ENCODE data around the gene PERM1.
"Not testable (repeated sequence)": the region's sequence is repeated elsewhere in the genome, so short reads cannot be mapped to it uniquely, and the experiment has no call there.

Gene PERM1
- total RNA-seq: 0 to 0.62 reads per million in 2 donors

DNA sequence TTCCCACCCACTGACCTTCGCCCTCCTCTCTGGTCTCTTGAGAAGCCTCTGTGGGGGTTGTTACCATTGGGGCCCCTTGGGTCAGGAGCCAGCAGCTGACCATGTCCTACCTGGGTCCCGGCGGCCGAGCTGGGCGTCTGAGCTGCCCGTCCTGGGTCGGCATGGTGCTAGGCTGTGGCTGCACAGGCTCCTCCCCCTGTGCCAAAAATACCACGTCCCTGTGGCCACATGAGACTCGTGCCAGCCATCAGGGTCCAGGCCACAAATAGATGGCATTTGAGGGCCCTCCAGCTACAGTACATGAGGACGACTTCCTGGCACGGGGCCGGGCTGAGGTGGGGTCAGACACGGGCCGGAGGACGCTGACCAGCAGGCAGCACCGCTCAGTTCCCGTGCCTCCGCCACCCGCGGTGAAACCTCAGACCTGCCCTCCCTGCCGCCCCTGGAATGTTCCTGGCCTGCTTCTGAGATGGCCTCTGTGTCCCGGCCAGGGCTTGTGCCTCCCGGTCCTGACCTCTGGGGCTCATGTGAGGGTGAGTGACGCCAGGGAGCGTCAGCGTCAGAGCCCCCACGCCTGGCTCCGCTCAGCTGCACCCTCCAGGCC is at the start of gene PERM1:
Gene PERM1 (minus strand): TSS at position 139 of the 604 bp plus-strand sequence. CDS start 1,064 bp downstream, outside the sequence.
- no peak for DNase-seq

DNA sequence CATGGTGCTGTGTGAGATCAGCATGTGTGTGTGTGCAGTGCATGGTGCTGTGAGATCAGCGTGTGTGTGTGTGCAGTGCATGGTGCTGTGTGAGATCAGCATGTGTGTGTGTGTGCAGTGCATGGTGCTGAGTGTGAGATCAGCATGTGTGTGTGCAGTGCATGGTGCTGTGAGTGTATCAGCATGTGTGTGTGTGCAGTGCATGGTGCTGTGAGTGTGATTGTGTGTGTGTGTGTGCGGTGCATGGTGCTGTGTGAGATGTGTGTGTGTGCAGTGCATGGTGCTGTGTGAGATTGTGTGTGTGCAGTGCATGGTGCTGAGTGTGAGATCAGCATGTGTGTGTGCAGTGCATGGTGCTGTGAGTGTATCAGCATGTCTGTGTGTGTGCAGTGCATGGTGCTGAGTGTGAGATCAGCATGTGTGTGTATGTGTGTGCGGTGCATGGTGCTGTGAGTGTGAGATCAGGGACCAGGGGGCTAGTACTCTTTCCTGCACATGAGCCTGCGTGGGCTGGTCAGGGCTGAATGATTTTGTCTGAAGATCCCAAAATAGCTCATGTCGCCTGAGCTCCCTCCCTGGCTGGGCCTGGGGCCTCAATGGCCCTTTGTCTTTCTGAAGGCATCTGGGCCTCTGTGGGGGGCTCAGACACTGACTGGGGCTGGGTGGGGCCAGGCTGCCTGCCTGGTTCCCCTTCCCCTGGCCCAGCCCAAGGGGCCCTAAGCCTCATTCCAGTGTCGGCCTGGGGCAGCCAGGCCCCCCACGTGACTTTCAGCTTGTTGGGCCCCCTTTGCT is 49.2 kb upstream of the PERM1 start:
- not testable (repeated sequence) for DNase-seq

- DNase-seq: no peak
These were observed 45.9 kb upstream of the PERM1 start for GRCh38 chr1:1027791-1028190.

GRCh38 chr1:1026599-1027413 is 44.9 kb upstream of the PERM1 start:
- DNase-seq: no peak

DNA sequence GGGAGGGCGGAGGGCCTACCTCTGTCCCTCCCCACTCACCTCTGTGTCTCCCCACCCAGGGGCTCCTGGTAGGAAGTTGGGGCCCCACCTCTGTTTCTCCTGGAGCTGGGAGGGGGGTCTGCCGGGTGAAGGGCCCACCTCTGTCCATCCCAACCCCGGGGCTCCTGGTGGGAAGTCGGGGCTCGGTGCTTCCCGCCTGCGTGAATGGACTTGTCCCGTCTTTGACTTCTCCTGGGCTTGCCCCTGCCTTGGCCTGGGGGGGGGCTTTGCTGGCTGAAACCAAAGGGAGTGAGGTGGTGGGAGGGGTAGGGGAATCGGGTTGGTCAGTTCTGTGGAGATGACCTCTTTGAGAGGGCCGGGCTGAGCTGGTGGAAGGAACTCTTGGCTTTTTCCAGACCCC is 43.8 kb upstream of the PERM1 start:
- no peak for DNase-seq

DNA sequence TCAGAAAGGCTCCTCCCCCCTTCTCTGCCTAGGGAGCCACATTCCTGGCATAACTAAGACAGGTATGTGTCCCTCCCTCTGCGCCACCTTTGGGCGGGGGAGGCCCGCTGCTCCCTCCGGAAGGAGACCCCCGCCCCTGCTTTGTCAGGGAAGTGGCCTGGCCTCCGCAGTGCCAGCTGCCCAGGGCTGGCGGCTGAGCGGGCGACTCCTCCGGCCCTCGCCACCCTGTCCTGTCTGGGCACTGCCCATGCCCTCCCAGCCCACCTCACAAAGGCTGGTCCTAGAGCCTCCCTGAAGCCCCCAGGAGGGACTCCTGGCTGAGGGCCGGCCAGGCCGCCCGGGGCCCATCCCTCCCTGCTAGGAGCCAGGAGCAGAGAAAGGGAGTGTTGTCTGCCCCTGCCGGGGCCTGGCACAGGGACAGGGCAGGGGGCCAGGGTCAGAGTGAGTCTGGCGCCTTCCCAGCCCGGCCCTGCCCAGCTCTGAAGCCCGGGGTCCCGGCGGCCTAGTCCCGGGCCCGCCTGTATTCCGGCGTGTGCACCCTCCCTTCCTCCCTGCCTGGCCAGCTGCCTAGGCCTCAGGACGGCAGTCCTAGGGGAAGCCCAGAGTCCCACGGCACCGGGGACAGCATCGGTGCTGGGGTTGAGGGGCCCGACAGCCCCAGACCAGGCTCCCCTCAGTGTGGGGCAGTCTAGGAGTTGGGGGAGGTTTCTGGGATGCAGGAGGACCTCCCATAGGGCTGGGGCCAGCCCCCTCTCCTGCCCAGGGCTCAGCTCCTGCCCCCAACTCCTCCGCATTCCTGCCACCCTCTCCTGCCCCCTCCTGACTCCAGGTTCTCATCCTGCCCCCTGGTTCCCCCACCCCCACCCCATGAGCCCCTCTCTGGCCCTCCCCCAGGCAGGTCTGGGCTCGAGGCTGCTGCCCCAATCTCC is 43.1 kb upstream of the PERM1 start:
- no peak for DNase-seq

DNA sequence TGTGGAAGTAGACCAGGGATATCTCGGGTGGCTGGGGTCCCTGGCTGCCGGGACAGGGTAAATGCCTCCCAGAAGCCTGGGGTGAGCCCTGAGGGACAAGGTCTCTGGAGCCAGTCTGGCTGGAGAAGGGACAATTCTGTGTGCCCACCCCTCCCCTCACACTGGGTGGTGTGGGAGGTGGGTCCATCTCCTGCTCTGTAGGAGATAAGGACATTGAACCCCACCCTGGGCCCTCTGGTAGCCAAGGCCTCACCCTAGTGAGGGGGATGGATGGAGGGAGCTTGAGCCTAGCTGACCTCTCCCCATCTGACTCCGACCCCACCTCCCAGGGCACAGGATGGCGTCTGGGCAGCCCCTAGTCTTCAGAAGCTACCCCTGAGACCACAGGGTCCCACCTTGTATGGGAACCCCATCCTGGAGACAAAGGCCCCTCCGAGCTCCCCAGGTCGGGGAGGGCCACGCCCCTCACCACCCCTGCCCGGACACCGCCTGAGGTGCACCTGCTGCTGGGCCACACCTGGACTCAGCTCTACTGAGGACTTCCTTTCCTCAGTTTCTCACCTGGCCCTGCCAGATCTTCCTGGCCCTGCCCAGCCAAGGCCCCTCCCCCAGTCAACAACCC is 42.4 kb upstream of the PERM1 start:
- no peak for DNase-seq

- DNase-seq: no peak
These were observed 41.8 kb upstream of the PERM1 start for GRCh38 chr1:1023700-1024099.

DNA sequence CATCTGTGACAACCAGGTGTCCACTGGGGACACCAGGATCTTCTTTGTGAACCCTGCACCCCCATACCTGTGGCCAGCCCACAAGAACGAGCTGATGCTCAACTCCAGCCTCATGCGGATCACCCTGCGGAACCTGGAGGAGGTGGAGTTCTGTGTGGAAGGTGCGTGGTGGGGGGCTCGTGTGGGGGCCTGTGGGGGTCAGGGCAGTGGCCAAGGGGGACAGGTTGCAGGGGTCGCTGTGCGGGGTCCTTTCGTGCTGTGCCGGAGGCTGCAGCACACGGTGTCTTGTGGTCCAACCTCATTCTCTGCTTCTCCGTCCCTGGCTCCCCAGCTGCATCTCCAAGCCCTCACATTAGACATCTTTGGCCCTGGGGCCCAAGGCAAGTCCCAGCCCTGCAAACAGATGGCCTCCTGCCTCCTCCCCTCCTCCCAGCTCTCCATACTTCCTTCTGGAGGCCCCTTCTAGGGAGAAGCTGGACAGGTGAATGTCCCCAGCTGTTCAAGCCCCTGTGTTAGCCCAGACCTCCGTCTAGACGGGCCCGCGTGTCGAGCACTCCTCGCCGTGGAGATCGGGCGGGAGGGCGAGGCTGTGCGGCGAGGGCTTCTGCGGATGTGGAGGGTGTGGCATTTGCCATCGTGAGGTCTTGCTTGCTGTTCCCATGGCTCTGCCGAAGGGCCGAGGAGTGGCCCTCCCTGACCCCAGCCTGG is 40.6 kb upstream of the PERM1 start:
- no peak for DNase-seq

DNA sequence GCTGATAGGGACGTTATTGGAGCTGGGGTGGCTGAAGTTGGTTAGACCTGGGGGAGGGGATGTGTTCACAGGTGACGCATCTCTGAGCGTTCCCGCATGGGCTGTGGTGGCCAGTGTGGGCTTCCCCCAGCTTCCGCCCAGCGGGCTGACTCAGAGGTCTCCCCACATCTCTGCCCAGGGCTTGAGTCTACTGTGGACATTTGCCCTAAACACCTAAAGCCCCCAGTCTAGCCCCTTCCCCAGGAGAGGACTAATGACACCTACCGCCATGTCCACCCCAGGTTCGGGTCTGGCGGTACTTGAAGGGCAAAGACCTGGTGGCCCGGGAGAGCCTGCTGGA is 40.0 kb upstream of the PERM1 start:
- no peak for DNase-seq

GRCh38 chr1:1021010-1021919 is 39.4 kb upstream of the PERM1 start:
- DNase-seq: no peak

- no peak for DNase-seq
These were observed 38.6 kb upstream of the PERM1 start for GRCh38 chr1:1020415-1021009.

DNA sequence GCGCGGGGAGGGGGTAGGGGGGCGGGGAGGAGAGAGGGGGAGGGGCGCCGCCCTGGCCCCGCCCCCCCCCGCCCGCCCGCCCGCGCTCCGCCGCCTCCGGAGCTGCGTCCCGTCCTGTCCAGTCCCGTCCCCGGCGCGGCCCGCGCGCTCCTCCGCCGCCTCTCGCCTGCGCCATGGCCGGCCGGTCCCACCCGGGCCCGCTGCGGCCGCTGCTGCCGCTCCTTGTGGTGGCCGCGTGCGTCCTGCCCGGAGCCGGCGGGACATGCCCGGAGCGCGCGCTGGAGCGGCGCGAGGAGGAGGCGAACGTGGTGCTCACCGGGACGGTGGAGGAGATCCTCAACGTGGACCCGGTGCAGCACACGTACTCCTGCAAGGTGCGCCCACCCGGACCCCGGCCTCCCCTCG is 38.1 kb upstream of the PERM1 start, which contains the start of gene AGRN:
Gene AGRN (plus strand): TSS at position 121 of the 405 bp plus-strand sequence. CDS start 53 bp downstream, at position 174.
- no peak for DNase-seq

GRCh38 chr1:1019122-1019999 is 37.5 kb upstream of the PERM1 start:
- DNase-seq: peak; percentile 67 to 83 (median 70)

- not testable (repeated sequence) for DNase-seq
These were observed 36.4 kb upstream of the PERM1 start for GRCh38 chr1:1018321-1018685.

DNA sequence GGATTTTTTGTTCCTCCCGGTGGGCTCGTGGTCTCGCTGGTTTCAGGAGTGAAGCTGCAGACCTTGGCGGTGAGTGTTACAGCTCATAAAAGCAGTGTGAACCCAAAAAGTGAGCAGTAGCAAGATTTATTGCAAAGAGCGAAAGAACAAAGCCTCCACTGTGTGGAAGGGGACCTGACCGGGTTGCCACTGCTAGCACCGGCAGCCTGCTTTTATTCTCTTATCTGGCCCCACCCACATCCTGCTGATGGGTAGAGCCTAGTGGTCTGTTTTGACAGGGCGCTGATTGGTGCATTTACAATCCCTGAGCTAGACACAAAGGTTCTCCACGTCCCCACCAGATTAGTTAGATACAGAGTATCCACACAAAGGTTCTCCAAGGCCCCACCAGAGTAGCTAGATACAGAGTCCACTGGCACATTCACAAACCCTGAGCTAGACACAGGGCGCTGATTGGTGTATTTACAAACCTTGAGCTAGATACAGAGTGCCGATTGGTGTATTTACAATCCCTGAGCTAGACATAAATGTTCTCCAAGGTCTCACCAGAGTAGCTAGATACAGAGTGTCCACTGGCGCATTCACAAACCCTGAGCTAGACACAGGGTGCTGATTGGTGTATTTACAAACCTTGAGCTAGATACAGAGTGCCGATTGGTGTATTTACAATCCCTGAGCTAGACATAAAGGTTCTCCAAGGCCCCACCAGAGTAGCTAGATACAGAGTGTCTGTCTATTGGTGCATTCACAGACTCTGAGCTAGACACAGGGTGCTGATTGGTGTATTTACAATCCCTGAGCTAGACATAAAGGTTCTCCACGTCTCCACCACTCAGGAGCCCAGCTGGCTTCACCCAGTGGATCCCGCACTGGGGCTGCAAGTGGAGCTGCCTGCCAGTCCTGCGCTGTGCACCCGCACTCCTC is 35.8 kb upstream of the PERM1 start:
- DNase-seq: peak in 1 of 5 experiments; percentile 2
